SK-N-SH (cell line): Measurements from ENCODE around the gene NUP50. TPM values are rescaled to one million over a fixed set of nuclear protein-coding genes. Genes with fewer than 3 reads are reported as not detected.

Experiments used
- CTCF ChIA-PET: fragments of 300-600, 350-600 bp; formaldehyde crosslinking; extraction: SDS; loops from one replicate; lab custom pipeline; 2021; lab: Yijun Ruan, JAX
- POLR2A ChIA-PET: fragments of 350-600 bp; sonication (Branson Sonifier 250); formaldehyde crosslinking; extraction: SDS; loops from one replicate; lab custom pipeline; 2020; ENCODE audit warnings: antibody characterized with exemption, inconsistent platforms; lab: Yijun Ruan, JAX
- DNase-seq: peaks from one replicate; pipeline ENCODE4 v3.0.0; 2012
- H2AFZ ChIP-seq: fragments of 200-600 bp; sonication (generic); 2 replicates; pipeline ENCODE4 v1.8.1; 2016; ENCODE audit warnings: antibody characterized with exemption, mild to moderate bottlenecking, low read depth
- H3F3A ChIP-seq: fragments of 200-600 bp; sonication (generic); replicated peaks from 2 replicates; pipeline ENCODE3; 2016; ENCODE audit warnings: antibody characterized with exemption, mild to moderate bottlenecking; ENCODE audit not compliant: insufficient read depth
- H3K27ac ChIP-seq, 2 experiments: fragments of 200-500 bp in 1 of 2; fragments of 200-600 bp in 1 of 2; sonication (Bioruptor generic) in 1 of 2; sonication (generic), shearing (Covaris generic) in 1 of 2; 2 replicates each; pipeline versions ENCODE4 v1.5.1 to v1.6.1; 2014 to 2016; ENCODE audit warnings: low read depth in 2 of 2, inconsistent platforms in 1 of 2, low read length in 1 of 2, mild to moderate bottlenecking in 1 of 2, mixed read lengths in 1 of 2
- H3K27me3 ChIP-seq: fragments of 200-600 bp; sonication (generic), shearing (Covaris generic); 2 replicates; pipeline ENCODE4 v1.6.1; 2016; ENCODE audit warnings: mixed run types; ENCODE audit not compliant: insufficient read depth
- H3K36me3 ChIP-seq, 2 experiments: fragments of 200-500 bp in 1 of 2; fragments of 200-600 bp in 1 of 2; sonication (Bioruptor generic) in 1 of 2; sonication (generic) in 1 of 2; replicated peaks in 1 of 2; 2 replicates each; pipeline versions ENCODE3 to v1.5.1; 2014 to 2016; ENCODE audit warnings: low read length in 1 of 2, mild to moderate bottlenecking in 1 of 2; ENCODE audit not compliant: insufficient read depth in 2 of 2, control insufficient read depth in 1 of 2
- H3K4me1 ChIP-seq, 2 experiments: fragments of 200-500 bp in 1 of 2; fragments of 200-600 bp in 1 of 2; sonication (Bioruptor generic) in 1 of 2; sonication (generic), shearing (Covaris generic) in 1 of 2; 2 replicates each; pipeline versions ENCODE4 v1.5.1 to v1.6.1; 2014 to 2016; ENCODE audit warnings: low read depth in 1 of 2, low read length in 1 of 2, mixed run types in 1 of 2; ENCODE audit not compliant: insufficient read depth in 2 of 2, control insufficient read depth in 1 of 2
- H3K4me2 ChIP-seq: fragments of 200-600 bp; sonication (generic), shearing (Covaris generic); 2 replicates; pipeline ENCODE4 v1.6.1; 2017; ENCODE audit warnings: mixed run types
- H3K4me3 ChIP-seq, 2 experiments: fragments of 200-500 bp in 1 of 2; fragments of 200-600 bp in 1 of 2; sonication (Bioruptor generic) in 1 of 2; sonication (generic), shearing (Covaris generic) in 1 of 2; 2 replicates each; pipeline versions ENCODE4 v1.5.1 to v1.8.1; 2014 to 2016; ENCODE audit warnings: low read depth in 2 of 2, inconsistent platforms in 1 of 2, low read length in 1 of 2, mild to moderate bottlenecking in 1 of 2, mixed read lengths in 1 of 2, moderate library complexity in 1 of 2
- H3K79me2 ChIP-seq: fragments of 200-600 bp; sonication (generic); 2 replicates; pipeline ENCODE4 v1.8.1; 2017; ENCODE audit warnings: mild to moderate bottlenecking; ENCODE audit not compliant: insufficient read depth
- H3K9ac ChIP-seq: fragments of 200-600 bp; sonication (generic); 2 replicates; pipeline ENCODE4 v1.6.1; 2017; ENCODE audit warnings: mixed run types
- H3K9me2 ChIP-seq: fragments of 200-600 bp; sonication (generic); 2 replicates; pipeline ENCODE4 v1.6.1; 2017; ENCODE audit warnings: mixed run types
- H3K9me3 ChIP-seq: fragments of 200-600 bp; sonication (generic); 2 replicates; pipeline ENCODE4 v1.6.1; 2017; ENCODE audit warnings: mixed run types, mild to moderate bottlenecking, moderate library complexity
- H4K20me1 ChIP-seq: fragments of 200-600 bp; sonication (generic); 2 replicates; pipeline ENCODE4 v1.6.1; 2017; ENCODE audit warnings: mild to moderate bottlenecking, mixed run types; ENCODE audit not compliant: insufficient read depth
- CHD2 ChIP-seq: fragments of 150-350 bp; IDR thresholded peaks from 2 replicates; pipeline ENCODE4 v1.6.1; 2018; ENCODE audit warnings: low read length; ENCODE audit not compliant: partially characterized antibody
- ELF1 ChIP-seq: IDR thresholded peaks from 2 replicates; pipeline ENCODE4 v1.4.0; 2012
- EP300 ChIP-seq, 2 experiments: IDR thresholded peaks; 2 replicates each; pipeline versions ENCODE4 v1.4.0 to v1.6.1; 2012; ENCODE audit warnings: borderline replicate concordance in 1 of 2, low read depth in 1 of 2, low read length in 1 of 2
- EZH2phosphoT487 ChIP-seq: fragments of 200-600 bp; sonication (generic); IDR thresholded peaks from 2 replicates; pipeline ENCODE4 v1.6.1; 2017; ENCODE audit warnings: low read depth, mixed run types, mild to moderate bottlenecking, antibody characterized with exemption, moderate library complexity, borderline replicate concordance
- FOSL2 ChIP-seq: IDR thresholded peaks from 2 replicates; pipeline ENCODE4 v1.4.0; 2012; ENCODE audit warnings: low read depth, mild to moderate bottlenecking, moderate library complexity, borderline replicate concordance
- FOXM1 ChIP-seq: IDR thresholded peaks from 2 replicates; pipeline ENCODE4 v1.4.0; 2012; ENCODE audit warnings: low read depth, mild to moderate bottlenecking
- GABPA ChIP-seq: IDR thresholded peaks from 2 replicates; pipeline ENCODE4 v1.4.0; 2012; ENCODE audit warnings: low read depth, mild to moderate bottlenecking
- GATA2 ChIP-seq: sonication (generic); formaldehyde crosslinking; IDR thresholded peaks from 2 replicates; pipeline ENCODE4 v1.5.0; 2020; ENCODE audit warnings: mild to moderate bottlenecking, missing genetic modification reagents
- NFIC ChIP-seq: IDR thresholded peaks from 2 replicates; pipeline ENCODE4 v1.4.0; 2012; ENCODE audit warnings: borderline replicate concordance
- NRF1 ChIP-seq: IDR thresholded peaks from 2 replicates; pipeline ENCODE4 v1.6.1; 2012; ENCODE audit warnings: low read depth, mild to moderate bottlenecking, low read length
- POLR2AphosphoS5 ChIP-seq: IDR thresholded peaks from 2 replicates; pipeline ENCODE4 v1.6.1; 2012; ENCODE audit warnings: low read depth, low read length
- RCOR1 ChIP-seq: fragments of 150-350 bp; IDR thresholded peaks from 2 replicates; pipeline ENCODE4 v1.6.1; 2017; ENCODE audit warnings: antibody characterized with exemption, low read length
- SIN3A ChIP-seq: IDR thresholded peaks from 2 replicates; pipeline ENCODE4 v1.6.1; 2012; ENCODE audit warnings: low read depth, mild to moderate bottlenecking, low read length, moderate library complexity, borderline replicate concordance
- TCF12 ChIP-seq: IDR thresholded peaks from 2 replicates; pipeline ENCODE4 v1.4.0; 2012
- TEAD4 ChIP-seq: IDR thresholded peaks from 2 replicates; pipeline ENCODE4 v1.4.0; 2012; ENCODE audit warnings: mild to moderate bottlenecking, borderline replicate concordance; ENCODE audit not compliant: insufficient read depth
- WGBS: methylation state at CpG from one replicate; pipeline ENCODE4 v1.1.6; 2017; ENCODE audit warnings: low lambda C conversion rate; 5-methylcytosine and 5-hydroxymethylcytosine counted together
- polyA plus RNA-seq, 3 experiments: library from polyadenylated mRNA; depleted of rRNA; stranded (reverse); fragments of >200 nt; gene quantifications; 2 replicates each; pipeline ENCODE4 v1.2.3, GENCODE V29; 2012
- TF ChIP-seq, protein P1 (sequence below): fragments of 200-600 bp; sonication (generic); IDR thresholded peaks from 2 replicates; pipeline ENCODE4 v1.6.1; 2017; ENCODE audit warnings: antibody characterized with exemption, mild to moderate bottlenecking, moderate library complexity
- TF ChIP-seq, protein P2 (sequence below): IDR thresholded peaks from 2 replicates; pipeline ENCODE4 v1.4.0; 2012; ENCODE audit warnings: low read depth, borderline replicate concordance
- TF ChIP-seq, protein P3 (sequence below): fragments of 150-350 bp; IDR thresholded peaks from 2 replicates; pipeline ENCODE4 v1.6.1; 2016; ENCODE audit warnings: mild to moderate bottlenecking, low read depth, low read length
- TF ChIP-seq, protein P4 (sequence below): IDR thresholded peaks from 2 replicates; pipeline ENCODE4 v1.4.0; 2012; ENCODE audit warnings: low read depth, borderline replicate concordance
- TF ChIP-seq, protein P5 (sequence below): IDR thresholded peaks from 2 replicates; pipeline ENCODE4 v1.4.0; 2012; ENCODE audit warnings: low read depth

Gene NUP50
- polyA plus RNA-seq, 1 of the 3 experiments (the other 2 are of a cell fraction), result 4.7 TPM

DNA sequence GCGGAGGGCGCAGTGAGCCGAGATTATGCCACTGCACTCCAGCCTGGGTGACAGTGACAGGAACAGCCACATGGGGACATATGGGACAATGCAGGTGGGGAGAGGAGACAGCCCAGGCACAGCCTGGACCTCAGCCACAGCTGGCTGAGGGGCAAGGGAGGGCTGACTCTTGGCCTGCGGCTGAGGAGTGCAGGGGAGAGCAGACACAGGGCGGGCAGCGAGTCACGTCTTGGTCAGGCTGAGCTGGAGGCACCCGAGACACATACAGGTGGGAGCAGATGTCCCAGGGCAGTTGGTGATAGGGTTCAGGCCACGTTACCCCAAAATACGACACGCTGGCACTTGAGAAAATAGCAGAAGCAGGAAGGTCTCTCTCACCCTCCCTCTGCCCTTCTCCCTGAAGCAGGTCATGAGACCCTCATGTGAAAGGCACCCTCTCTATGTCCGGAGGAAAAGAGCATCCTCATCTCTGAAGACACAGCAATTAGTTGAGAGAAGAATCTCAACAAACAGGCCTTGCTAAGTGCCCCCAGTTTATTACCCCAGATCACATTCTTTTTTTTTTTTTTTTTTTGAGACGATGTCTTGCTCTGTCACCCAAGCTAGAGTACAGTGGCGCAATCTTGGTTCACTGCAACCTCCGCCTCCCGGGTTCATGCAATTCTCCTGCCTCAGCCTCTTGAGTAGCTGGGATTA lies 66.4 kb downstream of the NUP50 start:
- H2AFZ ChIP-seq, result no peak overlapping the region
- H3K4me2 ChIP-seq, result no peak overlapping the region
- no peaks in the 10 kb centered on the region for H3K27me3 ChIP-seq
- H3K9me2 ChIP-seq, result no peaks in the 10 kb centered on the region
- H3K4me3 ChIP-seq, result no peak overlapping the region
- no peak overlapping the region for H3K9ac ChIP-seq
- ChIA-PET POLR2A (interaction anchor here (0.7 kb wide), 1 partner anchor 932 kb away, joined by 7 read pairs; no protein-coding TSS in a partner anchor), CTCF (no interaction called here)
- no peak overlapping the region for H3K27ac ChIP-seq
- WGBS, result 78% methylated on average over 12 of the region's 16 CpGs
- H3K9me3 ChIP-seq, result no peaks in the 10 kb centered on the region
- no peaks in the 10 kb centered on the region for H3F3A ChIP-seq
- no peak for DNase-seq
- H3K79me2 ChIP-seq, result peaks cover 4% of the 10 kb centered on the region; the same call in 1 of the 2 replicates
- peaks cover 0 to 21% of the 10 kb centered on the region in 2 experiments; a peak in 1 of 4 replicates for H3K4me1 ChIP-seq
- H3K36me3 ChIP-seq, result no peaks in the 10 kb centered on the region
- H4K20me1 ChIP-seq, result peaks cover 10% of the 10 kb centered on the region; the same call in 1 of the 2 replicates
- TF ChIP-seq SIN3A, result no peak
- TF ChIP-seq TCF12, result no peak
- TF ChIP-seq NFIC, result no peak
- TF ChIP-seq EP300 (IDR thresholded peaks at IDR 0.05; ENCODE audit: borderline replicate concordance in 1 of 2, low read depth in 1 of 2, low read length in 1 of 2), result no peak
- TF ChIP-seq TEAD4, result no peak
- TF ChIP-seq EZH2phosphoT487, result no peak
- TF ChIP-seq, protein P1, sequence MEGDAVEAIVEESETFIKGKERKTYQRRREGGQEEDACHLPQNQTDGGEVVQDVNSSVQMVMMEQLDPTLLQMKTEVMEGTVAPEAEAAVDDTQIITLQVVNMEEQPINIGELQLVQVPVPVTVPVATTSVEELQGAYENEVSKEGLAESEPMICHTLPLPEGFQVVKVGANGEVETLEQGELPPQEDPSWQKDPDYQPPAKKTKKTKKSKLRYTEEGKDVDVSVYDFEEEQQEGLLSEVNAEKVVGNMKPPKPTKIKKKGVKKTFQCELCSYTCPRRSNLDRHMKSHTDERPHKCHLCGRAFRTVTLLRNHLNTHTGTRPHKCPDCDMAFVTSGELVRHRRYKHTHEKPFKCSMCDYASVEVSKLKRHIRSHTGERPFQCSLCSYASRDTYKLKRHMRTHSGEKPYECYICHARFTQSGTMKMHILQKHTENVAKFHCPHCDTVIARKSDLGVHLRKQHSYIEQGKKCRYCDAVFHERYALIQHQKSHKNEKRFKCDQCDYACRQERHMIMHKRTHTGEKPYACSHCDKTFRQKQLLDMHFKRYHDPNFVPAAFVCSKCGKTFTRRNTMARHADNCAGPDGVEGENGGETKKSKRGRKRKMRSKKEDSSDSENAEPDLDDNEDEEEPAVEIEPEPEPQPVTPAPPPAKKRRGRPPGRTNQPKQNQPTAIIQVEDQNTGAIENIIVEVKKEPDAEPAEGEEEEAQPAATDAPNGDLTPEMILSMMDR, result no peak
- TF ChIP-seq FOXM1, result no peak
- TF ChIP-seq FOSL2, result no peak
- no peak for TF ChIP-seq GABPA
- TF ChIP-seq, protein P2, sequence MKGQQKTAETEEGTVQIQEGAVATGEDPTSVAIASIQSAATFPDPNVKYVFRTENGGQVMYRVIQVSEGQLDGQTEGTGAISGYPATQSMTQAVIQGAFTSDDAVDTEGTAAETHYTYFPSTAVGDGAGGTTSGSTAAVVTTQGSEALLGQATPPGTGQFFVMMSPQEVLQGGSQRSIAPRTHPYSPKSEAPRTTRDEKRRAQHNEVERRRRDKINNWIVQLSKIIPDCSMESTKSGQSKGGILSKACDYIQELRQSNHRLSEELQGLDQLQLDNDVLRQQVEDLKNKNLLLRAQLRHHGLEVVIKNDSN, result no peak
- TF ChIP-seq GATA2, result no peak
- TF ChIP-seq, protein P3, sequence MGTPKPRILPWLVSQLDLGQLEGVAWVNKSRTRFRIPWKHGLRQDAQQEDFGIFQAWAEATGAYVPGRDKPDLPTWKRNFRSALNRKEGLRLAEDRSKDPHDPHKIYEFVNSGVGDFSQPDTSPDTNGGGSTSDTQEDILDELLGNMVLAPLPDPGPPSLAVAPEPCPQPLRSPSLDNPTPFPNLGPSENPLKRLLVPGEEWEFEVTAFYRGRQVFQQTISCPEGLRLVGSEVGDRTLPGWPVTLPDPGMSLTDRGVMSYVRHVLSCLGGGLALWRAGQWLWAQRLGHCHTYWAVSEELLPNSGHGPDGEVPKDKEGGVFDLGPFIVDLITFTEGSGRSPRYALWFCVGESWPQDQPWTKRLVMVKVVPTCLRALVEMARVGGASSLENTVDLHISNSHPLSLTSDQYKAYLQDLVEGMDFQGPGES, result no peak
- no peak for TF ChIP-seq POLR2AphosphoS5
- TF ChIP-seq, protein P4, sequence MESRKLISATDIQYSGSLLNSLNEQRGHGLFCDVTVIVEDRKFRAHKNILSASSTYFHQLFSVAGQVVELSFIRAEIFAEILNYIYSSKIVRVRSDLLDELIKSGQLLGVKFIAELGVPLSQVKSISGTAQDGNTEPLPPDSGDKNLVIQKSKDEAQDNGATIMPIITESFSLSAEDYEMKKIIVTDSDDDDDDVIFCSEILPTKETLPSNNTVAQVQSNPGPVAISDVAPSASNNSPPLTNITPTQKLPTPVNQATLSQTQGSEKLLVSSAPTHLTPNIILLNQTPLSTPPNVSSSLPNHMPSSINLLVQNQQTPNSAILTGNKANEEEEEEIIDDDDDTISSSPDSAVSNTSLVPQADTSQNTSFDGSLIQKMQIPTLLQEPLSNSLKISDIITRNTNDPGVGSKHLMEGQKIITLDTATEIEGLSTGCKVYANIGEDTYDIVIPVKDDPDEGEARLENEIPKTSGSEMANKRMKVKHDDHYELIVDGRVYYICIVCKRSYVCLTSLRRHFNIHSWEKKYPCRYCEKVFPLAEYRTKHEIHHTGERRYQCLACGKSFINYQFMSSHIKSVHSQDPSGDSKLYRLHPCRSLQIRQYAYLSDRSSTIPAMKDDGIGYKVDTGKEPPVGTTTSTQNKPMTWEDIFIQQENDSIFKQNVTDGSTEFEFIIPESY, result no peak
- TF ChIP-seq ELF1, result no peak
- TF ChIP-seq, protein P5, sequence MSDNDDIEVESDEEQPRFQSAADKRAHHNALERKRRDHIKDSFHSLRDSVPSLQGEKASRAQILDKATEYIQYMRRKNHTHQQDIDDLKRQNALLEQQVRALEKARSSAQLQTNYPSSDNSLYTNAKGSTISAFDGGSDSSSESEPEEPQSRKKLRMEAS, result no peak
- no peak for TF ChIP-seq CHD2
- no peak for TF ChIP-seq RCOR1
- no peak for TF ChIP-seq NRF1
